WTC11 (cell line): ENCODE measurements around the gene LTA4H. TPM values are rescaled to one million over a fixed set of nuclear protein-coding genes. Genes with fewer than 3 reads are reported as not detected.

Experiments used
- ATAC-seq: fragments of 200-7000 bp; cut with Tn5 transposase; 2 replicates; pipeline ENCODE4 v1.10.0; 2021; ENCODE audit warnings: mild to moderate bottlenecking, moderate library complexity
- CTCF ChIA-PET: fragments of 300-600 bp; sonication (Branson Sonifier 250); formaldehyde crosslinking; loops from one replicate; lab custom pipeline; 2021; ENCODE audit warnings: antibody characterized with exemption; lab: Charles Lee
- POLR2A ChIA-PET: fragments of 350-600 bp; sonication (Branson Sonifier 250); formaldehyde crosslinking; loops from one replicate; lab custom pipeline; 2021; ENCODE audit warnings: antibody characterized with exemption; lab: Charles Lee
- DNase-seq: peaks from one replicate; pipeline ENCODE4 v3.0.0; 2021; ENCODE audit warnings: low spot score
- H3K27ac Mint-ChIP-seq: 2 replicates; pipeline ENCODE4 v1.8.0; 2021; ENCODE audit warnings: mixed read lengths
- H3K27me3 Mint-ChIP-seq: 2 replicates; pipeline ENCODE4 v1.8.0; 2021; ENCODE audit warnings: low read depth, mild to moderate bottlenecking, moderate library complexity, mixed read lengths
- H3K36me3 Mint-ChIP-seq: 2 replicates; pipeline ENCODE4 v1.8.0; 2021; ENCODE audit warnings: mixed read lengths
- H3K4me1 Mint-ChIP-seq: 2 replicates; pipeline ENCODE4 v1.8.0; 2022; ENCODE audit warnings: mixed read lengths
- H3K4me3 Mint-ChIP-seq: 2 replicates; pipeline ENCODE4 v1.8.0; 2021; ENCODE audit warnings: mild to moderate bottlenecking, moderate library complexity, mixed read lengths
- H3K9me3 Mint-ChIP-seq: 2 replicates; pipeline ENCODE4 v1.8.0; 2021; ENCODE audit warnings: mixed read lengths
- ELF4 ChIP-seq: sonication (generic); formaldehyde crosslinking; IDR thresholded peaks from 2 replicates; pipeline ENCODE4 v1.8.1; 2022; ENCODE audit warnings: low read depth, mild to moderate bottlenecking, moderate library complexity, missing genetic modification reagents
- FOXK1 ChIP-seq: sonication (generic); formaldehyde crosslinking; IDR thresholded peaks from 2 replicates; pipeline ENCODE4 v1.8.0; 2022; ENCODE audit warnings: mild to moderate bottlenecking, moderate library complexity, missing genetic modification reagents
- JUN ChIP-seq: sonication (generic); formaldehyde crosslinking; IDR thresholded peaks from 2 replicates; pipeline ENCODE4 v1.8.0; 2023; ENCODE audit warnings: mild to moderate bottlenecking, missing genetic modification reagents
- SMAD3 ChIP-seq: sonication (generic); formaldehyde crosslinking; IDR thresholded peaks from 2 replicates; pipeline ENCODE4 v1.8.0; 2022; ENCODE audit warnings: missing genetic modification reagents, mild to moderate bottlenecking, borderline replicate concordance
- TP53 ChIP-seq: sonication (generic); formaldehyde crosslinking; IDR thresholded peaks from 2 replicates; pipeline ENCODE4 v1.8.1; 2023; ENCODE audit warnings: mild to moderate bottlenecking, missing genetic modification reagents
- ZBTB21 ChIP-seq: sonication (generic); formaldehyde crosslinking; IDR thresholded peaks from 2 replicates; pipeline ENCODE4 v1.8.1; 2023; ENCODE audit warnings: mild to moderate bottlenecking, missing genetic modification reagents, borderline replicate concordance
- ZNF138 ChIP-seq: sonication (generic); formaldehyde crosslinking; conservative IDR thresholded peaks from 2 replicates; pipeline ENCODE4 v1.8.1; 2022; ENCODE audit warnings: mild to moderate bottlenecking, moderate library complexity, missing genetic modification reagents
- ZNF232 ChIP-seq: sonication (generic); formaldehyde crosslinking; IDR thresholded peaks from 2 replicates; pipeline ENCODE4 v1.8.0; 2022; ENCODE audit warnings: mild to moderate bottlenecking, missing genetic modification reagents
- ZNF263 ChIP-seq: sonication (generic); formaldehyde crosslinking; IDR thresholded peaks from 2 replicates; pipeline ENCODE4 v1.8.1; 2022; ENCODE audit warnings: low read depth, mild to moderate bottlenecking, moderate library complexity, missing genetic modification reagents
- ZNF671 ChIP-seq: fragments of 250-450 bp; sonication (Bioruptor Pico); IDR thresholded peaks from 2 replicates; pipeline ENCODE4 v1.8.0; 2021; ENCODE audit warnings: mild to moderate bottlenecking
- total RNA-seq: library from RNA; stranded (reverse); gene quantifications from 3 replicates; pipeline ENCODE4 v1.2.3, GENCODE V29; 2021
- TF ChIP-seq, protein P1 (sequence below): fragments of 250-450 bp; sonication (Bioruptor Pico); IDR thresholded peaks from 2 replicates; pipeline ENCODE4 v1.9.0; 2021; ENCODE audit warnings: mild to moderate bottlenecking
- TF ChIP-seq, protein P2 (sequence below): sonication (generic); formaldehyde crosslinking; conservative IDR thresholded peaks from 2 replicates; pipeline ENCODE4 v1.8.1; 2022; ENCODE audit warnings: mild to moderate bottlenecking, missing genetic modification reagents
- TF ChIP-seq, protein P3 (sequence below): sonication (generic); formaldehyde crosslinking; IDR thresholded peaks from 2 replicates; pipeline ENCODE4 v1.8.1; 2023; ENCODE audit warnings: mild to moderate bottlenecking, missing genetic modification reagents
- TF ChIP-seq, protein P4 (sequence below): sonication (generic); formaldehyde crosslinking; IDR thresholded peaks from 2 replicates; pipeline ENCODE4 v1.8.0; 2023; ENCODE audit warnings: missing genetic modification reagents, mild to moderate bottlenecking, borderline replicate concordance
- TF ChIP-seq, protein P5 (sequence below): fragments of 250-450 bp; sonication (Bioruptor Pico); IDR thresholded peaks from 2 replicates; pipeline ENCODE4 v2.1.2; 2022; ENCODE audit warnings: mild to moderate bottlenecking, moderate library complexity
- TF ChIP-seq, protein P6 (sequence below): sonication (generic); formaldehyde crosslinking; IDR thresholded peaks from 2 replicates; pipeline ENCODE4 v1.8.1; 2023; ENCODE audit warnings: mild to moderate bottlenecking, moderate library complexity, missing genetic modification reagents
- TF ChIP-seq, protein P7 (sequence below): fragments of 250-450 bp; sonication (Bioruptor Pico); IDR thresholded peaks from 2 replicates; pipeline ENCODE4 v1.8.0; 2021; ENCODE audit warnings: mild to moderate bottlenecking
- TF ChIP-seq, protein P8 (sequence below): sonication (generic); formaldehyde crosslinking; IDR thresholded peaks from 2 replicates; pipeline ENCODE4 v1.8.1; 2022; ENCODE audit warnings: mild to moderate bottlenecking, moderate library complexity, missing genetic modification reagents
- TF ChIP-seq, protein P9 (sequence below): sonication (generic); formaldehyde crosslinking; IDR thresholded peaks from 2 replicates; pipeline ENCODE4 v1.8.1; 2023; ENCODE audit warnings: mild to moderate bottlenecking, missing genetic modification reagents, moderate library complexity

Gene LTA4H
- total RNA-seq, 1 experiment from 2014 or later, result 134 TPM

DNA sequence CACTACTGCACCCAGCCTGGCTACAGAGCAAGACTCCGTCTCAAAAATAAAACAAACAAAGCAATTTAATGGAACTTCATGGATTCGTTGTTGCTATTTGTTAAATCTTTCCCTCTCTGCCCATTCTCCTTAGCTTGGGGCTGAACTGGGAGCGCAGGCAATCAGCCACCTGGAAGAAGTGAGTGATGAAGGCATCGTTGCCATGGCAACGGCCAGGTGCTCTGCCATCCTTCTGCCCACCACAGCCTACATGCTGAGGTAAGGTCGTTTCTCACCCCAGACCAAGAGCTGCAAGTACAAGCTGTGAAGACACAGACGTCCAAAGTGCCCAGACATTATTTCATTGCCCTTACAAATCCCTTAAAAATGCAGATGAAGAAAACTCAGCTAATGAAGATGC is 73.2 kb downstream of the LTA4H start (continued):
- TF ChIP-seq, protein P1, sequence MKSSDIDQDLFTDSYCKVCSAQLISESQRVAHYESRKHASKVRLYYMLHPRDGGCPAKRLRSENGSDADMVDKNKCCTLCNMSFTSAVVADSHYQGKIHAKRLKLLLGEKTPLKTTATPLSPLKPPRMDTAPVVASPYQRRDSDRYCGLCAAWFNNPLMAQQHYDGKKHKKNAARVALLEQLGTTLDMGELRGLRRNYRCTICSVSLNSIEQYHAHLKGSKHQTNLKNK (CRISPR knock-in tag), result no peak

DNA sequence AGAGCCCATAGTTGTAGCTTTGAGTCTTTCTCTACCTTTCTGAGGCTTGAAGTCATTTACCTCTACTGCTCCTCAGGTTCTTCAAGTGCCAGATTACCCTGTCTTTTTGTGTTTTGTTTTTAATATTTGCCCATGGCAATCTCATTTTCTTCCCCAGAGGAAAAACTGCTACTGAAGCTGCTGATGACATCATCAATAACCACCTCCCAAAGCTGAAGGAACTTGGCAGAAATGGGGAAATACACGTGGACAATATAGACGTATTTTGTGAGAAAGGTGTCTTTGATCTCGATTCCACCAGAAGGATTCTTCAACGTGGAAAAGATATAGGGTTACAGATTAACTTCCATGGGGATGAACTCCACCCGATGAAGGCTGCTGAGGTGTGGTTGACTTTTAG is 75.1 kb downstream of the LTA4H start:
- Mint-ChIP-seq H3K9me3 (no peaks in the 10 kb centered on the region), H3K4me1 (peaks cover 25% of the 10 kb centered on the region), H3K27ac (no peak overlapping the region), H3K27me3 (no peaks in the 10 kb centered on the region), H3K4me3 (no peak overlapping the region), H3K36me3 (no peaks in the 10 kb centered on the region)
- ATAC-seq (no peak), DNase-seq (no peak)
- ChIA-PET POLR2A (no interaction called here), CTCF (interaction anchor here (2.5 kb wide), 1 partner anchor 42 kb away, joined by 20 read pairs; no protein-coding TSS in a partner anchor)
- TF ChIP-seq TP53 (CRISPR knock-in tag) (no peak), ZNF232 (no peak), ZBTB21 (CRISPR knock-in tag) (no peak), ELF4 (CRISPR knock-in tag) (no peak), ZNF671 (CRISPR knock-in tag) (no peak), FOXK1 (CRISPR knock-in tag) (no peak), ZNF263 (CRISPR knock-in tag) (no peak), SMAD3 (CRISPR knock-in tag) (no peak)
- TF ChIP-seq, protein P2, sequence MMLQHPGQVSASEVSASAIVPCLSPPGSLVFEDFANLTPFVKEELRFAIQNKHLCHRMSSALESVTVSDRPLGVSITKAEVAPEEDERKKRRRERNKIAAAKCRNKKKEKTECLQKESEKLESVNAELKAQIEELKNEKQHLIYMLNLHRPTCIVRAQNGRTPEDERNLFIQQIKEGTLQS (CRISPR knock-in tag), result no peak
- TF ChIP-seq, protein P3, sequence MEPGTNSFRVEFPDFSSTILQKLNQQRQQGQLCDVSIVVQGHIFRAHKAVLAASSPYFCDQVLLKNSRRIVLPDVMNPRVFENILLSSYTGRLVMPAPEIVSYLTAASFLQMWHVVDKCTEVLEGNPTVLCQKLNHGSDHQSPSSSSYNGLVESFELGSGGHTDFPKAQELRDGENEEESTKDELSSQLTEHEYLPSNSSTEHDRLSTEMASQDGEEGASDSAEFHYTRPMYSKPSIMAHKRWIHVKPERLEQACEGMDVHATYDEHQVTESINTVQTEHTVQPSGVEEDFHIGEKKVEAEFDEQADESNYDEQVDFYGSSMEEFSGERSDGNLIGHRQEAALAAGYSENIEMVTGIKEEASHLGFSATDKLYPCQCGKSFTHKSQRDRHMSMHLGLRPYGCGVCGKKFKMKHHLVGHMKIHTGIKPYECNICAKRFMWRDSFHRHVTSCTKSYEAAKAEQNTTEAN, result no peak
- TF ChIP-seq, protein P4, sequence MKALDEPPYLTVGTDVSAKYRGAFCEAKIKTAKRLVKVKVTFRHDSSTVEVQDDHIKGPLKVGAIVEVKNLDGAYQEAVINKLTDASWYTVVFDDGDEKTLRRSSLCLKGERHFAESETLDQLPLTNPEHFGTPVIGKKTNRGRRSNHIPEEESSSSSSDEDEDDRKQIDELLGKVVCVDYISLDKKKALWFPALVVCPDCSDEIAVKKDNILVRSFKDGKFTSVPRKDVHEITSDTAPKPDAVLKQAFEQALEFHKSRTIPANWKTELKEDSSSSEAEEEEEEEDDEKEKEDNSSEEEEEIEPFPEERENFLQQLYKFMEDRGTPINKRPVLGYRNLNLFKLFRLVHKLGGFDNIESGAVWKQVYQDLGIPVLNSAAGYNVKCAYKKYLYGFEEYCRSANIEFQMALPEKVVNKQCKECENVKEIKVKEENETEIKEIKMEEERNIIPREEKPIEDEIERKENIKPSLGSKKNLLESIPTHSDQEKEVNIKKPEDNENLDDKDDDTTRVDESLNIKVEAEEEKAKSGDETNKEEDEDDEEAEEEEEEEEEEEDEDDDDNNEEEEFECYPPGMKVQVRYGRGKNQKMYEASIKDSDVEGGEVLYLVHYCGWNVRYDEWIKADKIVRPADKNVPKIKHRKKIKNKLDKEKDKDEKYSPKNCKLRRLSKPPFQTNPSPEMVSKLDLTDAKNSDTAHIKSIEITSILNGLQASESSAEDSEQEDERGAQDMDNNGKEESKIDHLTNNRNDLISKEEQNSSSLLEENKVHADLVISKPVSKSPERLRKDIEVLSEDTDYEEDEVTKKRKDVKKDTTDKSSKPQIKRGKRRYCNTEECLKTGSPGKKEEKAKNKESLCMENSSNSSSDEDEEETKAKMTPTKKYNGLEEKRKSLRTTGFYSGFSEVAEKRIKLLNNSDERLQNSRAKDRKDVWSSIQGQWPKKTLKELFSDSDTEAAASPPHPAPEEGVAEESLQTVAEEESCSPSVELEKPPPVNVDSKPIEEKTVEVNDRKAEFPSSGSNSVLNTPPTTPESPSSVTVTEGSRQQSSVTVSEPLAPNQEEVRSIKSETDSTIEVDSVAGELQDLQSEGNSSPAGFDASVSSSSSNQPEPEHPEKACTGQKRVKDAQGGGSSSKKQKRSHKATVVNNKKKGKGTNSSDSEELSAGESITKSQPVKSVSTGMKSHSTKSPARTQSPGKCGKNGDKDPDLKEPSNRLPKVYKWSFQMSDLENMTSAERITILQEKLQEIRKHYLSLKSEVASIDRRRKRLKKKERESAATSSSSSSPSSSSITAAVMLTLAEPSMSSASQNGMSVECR (CRISPR knock-in tag), result no peak
- TF ChIP-seq, protein P5, sequence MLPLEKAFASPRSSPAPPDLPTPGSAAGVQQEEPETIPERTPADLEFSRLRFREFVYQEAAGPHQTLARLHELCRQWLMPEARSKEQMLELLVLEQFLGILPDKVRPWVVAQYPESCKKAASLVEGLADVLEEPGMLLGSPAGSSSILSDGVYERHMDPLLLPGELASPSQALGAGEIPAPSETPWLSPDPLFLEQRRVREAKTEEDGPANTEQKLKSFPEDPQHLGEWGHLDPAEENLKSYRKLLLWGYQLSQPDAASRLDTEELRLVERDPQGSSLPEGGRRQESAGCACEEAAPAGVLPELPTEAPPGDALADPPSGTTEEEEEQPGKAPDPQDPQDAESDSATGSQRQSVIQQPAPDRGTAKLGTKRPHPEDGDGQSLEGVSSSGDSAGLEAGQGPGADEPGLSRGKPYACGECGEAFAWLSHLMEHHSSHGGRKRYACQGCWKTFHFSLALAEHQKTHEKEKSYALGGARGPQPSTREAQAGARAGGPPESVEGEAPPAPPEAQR (CRISPR knock-in tag), result no peak

DNA sequence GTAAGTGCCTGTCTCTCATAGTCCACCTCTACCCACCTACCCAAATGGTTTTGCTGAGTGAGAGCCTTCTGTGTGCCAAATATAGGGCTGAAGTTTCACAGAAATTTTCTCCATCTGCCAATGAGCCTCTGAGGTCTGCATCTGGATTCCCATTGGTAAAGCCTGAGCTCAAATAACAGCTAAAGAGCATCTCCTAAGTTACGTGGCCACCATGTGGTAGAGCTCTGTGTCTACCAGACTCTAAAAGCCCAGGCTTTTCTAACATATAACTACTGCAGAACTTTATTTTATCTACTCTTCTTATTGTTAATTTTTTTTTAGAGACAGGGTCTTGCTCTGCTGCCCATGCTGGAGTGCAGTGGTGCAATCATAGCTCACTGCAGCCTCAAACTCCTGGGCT is 76.3 kb downstream of the LTA4H start:
- Mint-ChIP-seq H3K9me3 (no peaks in the 10 kb centered on the region), H3K27me3 (no peaks in the 10 kb centered on the region), H3K4me3 (no peak overlapping the region), H3K36me3 (no peaks in the 10 kb centered on the region), H3K4me1 (peaks cover 19% of the 10 kb centered on the region), H3K27ac (no peak overlapping the region)
- ChIA-PET CTCF (interaction anchor here (0.9 to 2.5 kb wide), 11 partner anchors 12 to 384 kb away, joined by 3 to 20 read pairs (median 4); partner anchors contain the start of genes AMDHD1 and CCDC38), POLR2A (interaction anchor here (0.6 kb wide), 1 partner anchor 41 kb away, joined by 3 read pairs; no protein-coding TSS in a partner anchor)
- ATAC-seq (peak; percentile 67), DNase-seq (no peak)
- TF ChIP-seq JUN (CRISPR knock-in tag) (no peak), ZNF138 (CRISPR knock-in tag) (no peak)
- TF ChIP-seq, protein P6, sequence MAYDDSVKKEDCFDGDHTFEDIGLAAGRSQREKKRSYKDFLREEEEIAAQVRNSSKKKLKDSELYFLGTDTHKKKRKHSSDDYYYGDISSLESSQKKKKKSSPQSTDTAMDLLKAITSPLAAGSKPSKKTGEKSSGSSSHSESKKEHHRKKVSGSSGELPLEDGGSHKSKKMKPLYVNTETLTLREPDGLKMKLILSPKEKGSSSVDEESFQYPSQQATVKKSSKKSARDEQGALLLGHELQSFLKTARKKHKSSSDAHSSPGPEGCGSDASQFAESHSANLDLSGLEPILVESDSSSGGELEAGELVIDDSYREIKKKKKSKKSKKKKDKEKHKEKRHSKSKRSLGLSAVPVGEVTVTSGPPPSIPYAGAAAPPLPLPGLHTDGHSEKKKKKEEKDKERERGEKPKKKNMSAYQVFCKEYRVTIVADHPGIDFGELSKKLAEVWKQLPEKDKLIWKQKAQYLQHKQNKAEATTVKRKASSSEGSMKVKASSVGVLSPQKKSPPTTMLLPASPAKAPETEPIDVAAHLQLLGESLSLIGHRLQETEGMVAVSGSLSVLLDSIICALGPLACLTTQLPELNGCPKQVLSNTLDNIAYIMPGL (CRISPR knock-in tag), result no peak
- TF ChIP-seq, protein P7, sequence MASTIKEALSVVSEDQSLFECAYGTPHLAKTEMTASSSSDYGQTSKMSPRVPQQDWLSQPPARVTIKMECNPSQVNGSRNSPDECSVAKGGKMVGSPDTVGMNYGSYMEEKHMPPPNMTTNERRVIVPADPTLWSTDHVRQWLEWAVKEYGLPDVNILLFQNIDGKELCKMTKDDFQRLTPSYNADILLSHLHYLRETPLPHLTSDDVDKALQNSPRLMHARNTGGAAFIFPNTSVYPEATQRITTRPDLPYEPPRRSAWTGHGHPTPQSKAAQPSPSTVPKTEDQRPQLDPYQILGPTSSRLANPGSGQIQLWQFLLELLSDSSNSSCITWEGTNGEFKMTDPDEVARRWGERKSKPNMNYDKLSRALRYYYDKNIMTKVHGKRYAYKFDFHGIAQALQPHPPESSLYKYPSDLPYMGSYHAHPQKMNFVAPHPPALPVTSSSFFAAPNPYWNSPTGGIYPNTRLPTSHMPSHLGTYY, result no peak
- TF ChIP-seq, protein P8, sequence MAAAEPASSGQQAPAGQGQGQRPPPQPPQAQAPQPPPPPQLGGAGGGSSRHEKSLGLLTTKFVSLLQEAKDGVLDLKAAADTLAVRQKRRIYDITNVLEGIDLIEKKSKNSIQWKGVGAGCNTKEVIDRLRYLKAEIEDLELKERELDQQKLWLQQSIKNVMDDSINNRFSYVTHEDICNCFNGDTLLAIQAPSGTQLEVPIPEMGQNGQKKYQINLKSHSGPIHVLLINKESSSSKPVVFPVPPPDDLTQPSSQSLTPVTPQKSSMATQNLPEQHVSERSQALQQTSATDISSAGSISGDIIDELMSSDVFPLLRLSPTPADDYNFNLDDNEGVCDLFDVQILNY (CRISPR knock-in tag), result no peak
- TF ChIP-seq, protein P9, sequence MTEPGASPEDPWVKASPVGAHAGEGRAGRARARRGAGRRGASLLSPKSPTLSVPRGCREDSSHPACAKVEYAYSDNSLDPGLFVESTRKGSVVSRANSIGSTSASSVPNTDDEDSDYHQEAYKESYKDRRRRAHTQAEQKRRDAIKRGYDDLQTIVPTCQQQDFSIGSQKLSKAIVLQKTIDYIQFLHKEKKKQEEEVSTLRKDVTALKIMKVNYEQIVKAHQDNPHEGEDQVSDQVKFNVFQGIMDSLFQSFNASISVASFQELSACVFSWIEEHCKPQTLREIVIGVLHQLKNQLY, result no peak
